Lung (tissue), 12 donors: Measurements from ENCODE around the gene HSPH1. TPM values are rescaled to one million over a fixed set of nuclear protein-coding genes. Genes with fewer than 3 reads are reported as not detected.

Source experiments
- ATAC-seq: fragments of 200-7000 bp; cut with Tn5 transposase; one replicate; pipeline ENCODE4 v1.9.1; 2020; ENCODE audit warnings: moderate number of reproducible peaks; ENCODE audit not compliant: insufficient read depth, low FRiP score
- DNase-seq, 3 donors: peaks; one replicate each; pipeline ENCODE4 v3.0.0-alpha.2; 2013 to 2017
- H3K27ac ChIP-seq, 2 donors: one replicate each; pipeline ENCODE4 v1.5.1; 2013; ENCODE audit warnings: mild to moderate bottlenecking in 2 of 2, moderate library complexity in 2 of 2, control low read depth in 1 of 2, inconsistent platforms in 1 of 2, low read depth in 1 of 2, low read length in 1 of 2
- H3K27me3 ChIP-seq, 3 donors: one replicate each; pipeline ENCODE4 v1.5.1; 2013; ENCODE audit warnings: low read length in 2 of 3; ENCODE audit not compliant: control insufficient read depth in 3 of 3, insufficient read depth in 3 of 3
- H3K36me3 ChIP-seq, 4 donors: one replicate each; pipeline ENCODE4 v1.5.1; 2013; ENCODE audit warnings: low read length in 4 of 4, mild to moderate bottlenecking in 1 of 4, moderate library complexity in 1 of 4; ENCODE audit not compliant: control insufficient read depth in 4 of 4, insufficient read depth in 4 of 4
- H3K4me1 ChIP-seq, 5 donors: one replicate each; pipeline ENCODE4 v1.5.1; 2013; ENCODE audit warnings: low read length in 5 of 5, mild to moderate bottlenecking in 2 of 5, moderate library complexity in 1 of 5; ENCODE audit not compliant: control insufficient read depth in 5 of 5, insufficient read depth in 5 of 5
- H3K4me3 ChIP-seq: one replicate; pipeline ENCODE4 v1.5.1; 2013; ENCODE audit warnings: mild to moderate bottlenecking, control low read depth, moderate library complexity
- H3K9ac ChIP-seq, 2 donors: one replicate each; pipeline ENCODE4 v1.5.1; 2013; ENCODE audit warnings: low read length in 2 of 2, control low read depth in 1 of 2; ENCODE audit not compliant: insufficient read depth in 1 of 2
- H3K9me3 ChIP-seq, 4 donors: one replicate each; pipeline ENCODE4 v1.5.1; 2013; ENCODE audit warnings: low read length in 3 of 4, mild to moderate bottlenecking in 1 of 4, moderate library complexity in 1 of 4; ENCODE audit not compliant: control insufficient read depth in 4 of 4, insufficient read depth in 3 of 4
- CTCF ChIP-seq: IDR thresholded peaks from 2 replicates; pipeline ENCODE4 v1.5.1; 2012; ENCODE audit warnings: mild to moderate bottlenecking; ENCODE audit errors: control extremely low read depth, extremely low read depth
- WGBS, 2 donors: extraction: QIAGEN DNeasy Blood & Tissue Kit; methylation state at CpG; one replicate each; pipeline ENCODE4 v1.1.7; 2013; 5-methylcytosine and 5-hydroxymethylcytosine counted together
- polyA plus RNA-seq, 2 donors: library from polyadenylated mRNA; stranded (reverse); fragments of 200-250 nt; gene quantifications; one replicate each; pipeline ENCODE4 v1.2.1, GENCODE V29; 2013
- total RNA-seq, 2 donors: library from RNA; depleted of rRNA in 1 of 2; stranded (reverse); fragments of >200 nt in 1 of 2; gene quantifications; one replicate each; pipeline ENCODE4 v1.2.1, GENCODE V29; 2014 to 2021
- donor health status: control.
- donor health status: control.
- donor health status: Bipolar disorder and iron deficiency.
- donor health status: healthy.
- donor health status: DM: yes; HTN: yes; CAD: no.

Gene HSPH1
- total and polyA plus RNA-seq, 4 donors: 34.1 to 223 (median 65.6) TPM

- ATAC-seq (no peak), DNase-seq (no peak)
- Histone ChIP-seq H3K9ac (no peak overlapping the region), H3K9me3 (no peaks in the 10 kb centered on the region), H3K27me3 (peaks cover 0 to 3% (median 0%) of the 10 kb centered on the region in 3 donors), H3K36me3 (no peaks in the 10 kb centered on the region), H3K4me3 (peak overlapping the region; percentile 89), H3K4me1 (peaks cover 0 to 13% (median 4%) of the 10 kb centered on the region in 5 donors), H3K27ac (peak overlapping the region; percentile 98)
- WGBS, 2 donors: 7 to 24% methylated on average over 6 to 15 of the region's 15 CpGs
- no peak for TF ChIP-seq CTCF
Measured at GRCh38 chr13:31199527-31199848, 37.8 kb upstream of the HSPH1 start.

- no peaks in the 10 kb centered on the region for H3K36me3 ChIP-seq
- peaks cover 0 to 13% (median 4%) of the 10 kb centered on the region in 5 donors for H3K4me1 ChIP-seq
- H3K9ac ChIP-seq: no peak overlapping the region
- TF ChIP-seq CTCF: no peak
- H3K27ac ChIP-seq: no peak overlapping the region
- DNase-seq (no peak), ATAC-seq (no peak)
- H3K9me3 ChIP-seq: no peaks in the 10 kb centered on the region
- H3K27me3 ChIP-seq: peaks cover 0 to 3% (median 0%) of the 10 kb centered on the region in 3 donors
- H3K4me3 ChIP-seq: no peak overlapping the region
- WGBS, 2 donors: 39 to 66% methylated on average over 3 of the region's 3 CpGs
Measured at GRCh38 chr13:31198519-31198918, 36.8 kb upstream of the HSPH1 start.

- Histone ChIP-seq H3K9ac (no peak overlapping the region), H3K27ac (no peak overlapping the region), H3K4me1 (peaks cover 0 to 11% (median 1%) of the 10 kb centered on the region in 5 donors), H3K9me3 (no peaks in the 10 kb centered on the region), H3K27me3 (peaks cover 0 to 3% (median 0%) of the 10 kb centered on the region in 3 donors), H3K36me3 (no peaks in the 10 kb centered on the region), H3K4me3 (no peak overlapping the region)
- ATAC-seq: no peak
- WGBS, 2 donors: 83 to 95% methylated on average over 6 of the region's 6 CpGs
- DNase-seq: no peak
- no peak for TF ChIP-seq CTCF
Measured at GRCh38 chr13:31196992-31197391, 35.3 kb upstream of the HSPH1 start.

GRCh38 chr13:31195616-31196015, 33.9 kb upstream of the HSPH1 start:
- Histone ChIP-seq H3K9me3 (no peaks in the 10 kb centered on the region), H3K9ac (no peak overlapping the region), H3K4me3 (no peak overlapping the region), H3K4me1 (no peaks in the 10 kb centered on the region), H3K27me3 (peaks cover 0 to 3% (median 0%) of the 10 kb centered on the region in 3 donors), H3K36me3 (no peaks in the 10 kb centered on the region), H3K27ac (no peak overlapping the region)
- 94 to 95% methylated on average over 4 of the region's 4 CpGs for WGBS, 2 donors
- ATAC-seq: no peak
- no peak for DNase-seq
- TF ChIP-seq CTCF: no peak
